GM13977 (cell line): ENCODE results near the gene GSE1.

ENCODE experiments used
- DNase-seq: peaks from one replicate; pipeline ENCODE4 v3.0.0; 2012; ENCODE audit warnings: low spot score
- CTCF ChIP-seq: IDR thresholded peaks from 2 replicates; pipeline ENCODE4 v1.5.1; 2012; ENCODE audit warnings: mild to moderate bottlenecking, control low read depth; ENCODE audit not compliant: insufficient read depth; ENCODE audit errors: extremely low read depth, missing control alignments
- in situ Hi-C: fragments of 300-500 bp; cut with MboI; formaldehyde crosslinking; loops from one replicate; pipeline ENCODE4 v1.12.0; 2022; ENCODE audit warnings: low sequenced_read_pairs, low pct_unique_long_range_greater_than_20kb, mixed read lengths, inconsistent platforms; ENCODE audit not compliant: unreplicated experiment

The GSE1 gene

GRCh38 chr16:85661740-85662481, 48.8 kb downstream of the GSE1 start:
- TF ChIP-seq CTCF: no peak

GRCh38 chr16:85662482-85662812, 49.3 kb downstream of the GSE1 start:
- in situ Hi-C loops: no loop called here
- TF ChIP-seq CTCF: no peak
- DNase-seq: no peak

More at GRCh38 chr16:85661740-85662481, 48.8 kb downstream of the GSE1 start:
- in situ Hi-C loops: no loop called here
- DNase-seq: no peak

- TF ChIP-seq CTCF: no peak
- no peak for DNase-seq
- in situ Hi-C loops: no loop called here
These were observed 50.1 kb downstream of the GSE1 start for GRCh38 chr16:85662976-85663830.

GRCh38 chr16:85663891-85664321, 50.8 kb downstream of the GSE1 start:
- DNase-seq: no peak
- no peak for TF ChIP-seq CTCF
- in situ Hi-C loops: no loop called here

- in situ Hi-C loops: no loop called here
- no peak for TF ChIP-seq CTCF
- DNase-seq: no peak
These were observed 51.7 kb downstream of the GSE1 start for GRCh38 chr16:85664580-85665372.

- in situ Hi-C loops: no loop called here
- DNase-seq: no peak
- no peak for TF ChIP-seq CTCF
These were observed 52.2 kb downstream of the GSE1 start for GRCh38 chr16:85665373-85665740.
